SK-N-SH (cell line): ENCODE measurements around the gene TMEM134. TPM values are rescaled to one million over a fixed set of nuclear protein-coding genes. Genes with fewer than 3 reads are reported as not detected.

ENCODE experiments used
- CTCF ChIA-PET: fragments of 300-600, 350-600 bp; formaldehyde crosslinking; extraction: SDS; loops from one replicate; lab custom pipeline; 2021; lab: Yijun Ruan, JAX
- POLR2A ChIA-PET: fragments of 350-600 bp; sonication (Branson Sonifier 250); formaldehyde crosslinking; extraction: SDS; loops from one replicate; lab custom pipeline; 2020; ENCODE audit warnings: antibody characterized with exemption, inconsistent platforms; lab: Yijun Ruan, JAX
- DNase-seq: peaks from one replicate; pipeline ENCODE4 v3.0.0; 2012
- H2AFZ ChIP-seq: fragments of 200-600 bp; sonication (generic); 2 replicates; pipeline ENCODE4 v1.8.1; 2016; ENCODE audit warnings: antibody characterized with exemption, mild to moderate bottlenecking, low read depth
- H3F3A ChIP-seq: fragments of 200-600 bp; sonication (generic); replicated peaks from 2 replicates; pipeline ENCODE3; 2016; ENCODE audit warnings: antibody characterized with exemption, mild to moderate bottlenecking; ENCODE audit not compliant: insufficient read depth
- H3K27ac ChIP-seq, 2 experiments: fragments of 200-500 bp in 1 of 2; fragments of 200-600 bp in 1 of 2; sonication (Bioruptor generic) in 1 of 2; sonication (generic), shearing (Covaris generic) in 1 of 2; 2 replicates each; pipeline versions ENCODE4 v1.5.1 to v1.6.1; 2014 to 2016; ENCODE audit warnings: low read depth in 2 of 2, inconsistent platforms in 1 of 2, low read length in 1 of 2, mild to moderate bottlenecking in 1 of 2, mixed read lengths in 1 of 2
- H3K27me3 ChIP-seq: fragments of 200-600 bp; sonication (generic), shearing (Covaris generic); 2 replicates; pipeline ENCODE4 v1.6.1; 2016; ENCODE audit warnings: mixed run types; ENCODE audit not compliant: insufficient read depth
- H3K36me3 ChIP-seq, 2 experiments: fragments of 200-500 bp in 1 of 2; fragments of 200-600 bp in 1 of 2; sonication (Bioruptor generic) in 1 of 2; sonication (generic) in 1 of 2; replicated peaks in 1 of 2; 2 replicates each; pipeline versions ENCODE3 to v1.5.1; 2014 to 2016; ENCODE audit warnings: low read length in 1 of 2, mild to moderate bottlenecking in 1 of 2; ENCODE audit not compliant: insufficient read depth in 2 of 2, control insufficient read depth in 1 of 2
- H3K4me1 ChIP-seq, 2 experiments: fragments of 200-500 bp in 1 of 2; fragments of 200-600 bp in 1 of 2; sonication (Bioruptor generic) in 1 of 2; sonication (generic), shearing (Covaris generic) in 1 of 2; 2 replicates each; pipeline versions ENCODE4 v1.5.1 to v1.6.1; 2014 to 2016; ENCODE audit warnings: low read depth in 1 of 2, low read length in 1 of 2, mixed run types in 1 of 2; ENCODE audit not compliant: insufficient read depth in 2 of 2, control insufficient read depth in 1 of 2
- H3K4me2 ChIP-seq: fragments of 200-600 bp; sonication (generic), shearing (Covaris generic); 2 replicates; pipeline ENCODE4 v1.6.1; 2017; ENCODE audit warnings: mixed run types
- H3K4me3 ChIP-seq, 2 experiments: fragments of 200-500 bp in 1 of 2; fragments of 200-600 bp in 1 of 2; sonication (Bioruptor generic) in 1 of 2; sonication (generic), shearing (Covaris generic) in 1 of 2; 2 replicates each; pipeline versions ENCODE4 v1.5.1 to v1.8.1; 2014 to 2016; ENCODE audit warnings: low read depth in 2 of 2, inconsistent platforms in 1 of 2, low read length in 1 of 2, mild to moderate bottlenecking in 1 of 2, mixed read lengths in 1 of 2, moderate library complexity in 1 of 2
- H3K79me2 ChIP-seq: fragments of 200-600 bp; sonication (generic); 2 replicates; pipeline ENCODE4 v1.8.1; 2017; ENCODE audit warnings: mild to moderate bottlenecking; ENCODE audit not compliant: insufficient read depth
- H3K9ac ChIP-seq: fragments of 200-600 bp; sonication (generic); 2 replicates; pipeline ENCODE4 v1.6.1; 2017; ENCODE audit warnings: mixed run types
- H3K9me2 ChIP-seq: fragments of 200-600 bp; sonication (generic); 2 replicates; pipeline ENCODE4 v1.6.1; 2017; ENCODE audit warnings: mixed run types
- H3K9me3 ChIP-seq: fragments of 200-600 bp; sonication (generic); 2 replicates; pipeline ENCODE4 v1.6.1; 2017; ENCODE audit warnings: mixed run types, mild to moderate bottlenecking, moderate library complexity
- H4K20me1 ChIP-seq: fragments of 200-600 bp; sonication (generic); 2 replicates; pipeline ENCODE4 v1.6.1; 2017; ENCODE audit warnings: mild to moderate bottlenecking, mixed run types; ENCODE audit not compliant: insufficient read depth
- CHD2 ChIP-seq: fragments of 150-350 bp; IDR thresholded peaks from 2 replicates; pipeline ENCODE4 v1.6.1; 2018; ENCODE audit warnings: low read length; ENCODE audit not compliant: partially characterized antibody
- EP300 ChIP-seq, 2 experiments: IDR thresholded peaks; 2 replicates each; pipeline versions ENCODE4 v1.4.0 to v1.6.1; 2012; ENCODE audit warnings: borderline replicate concordance in 1 of 2, low read depth in 1 of 2, low read length in 1 of 2
- EZH2phosphoT487 ChIP-seq: fragments of 200-600 bp; sonication (generic); IDR thresholded peaks from 2 replicates; pipeline ENCODE4 v1.6.1; 2017; ENCODE audit warnings: low read depth, mixed run types, mild to moderate bottlenecking, antibody characterized with exemption, moderate library complexity, borderline replicate concordance
- FOSL2 ChIP-seq: IDR thresholded peaks from 2 replicates; pipeline ENCODE4 v1.4.0; 2012; ENCODE audit warnings: low read depth, mild to moderate bottlenecking, moderate library complexity, borderline replicate concordance
- FOXJ3 ChIP-seq: sonication (generic); formaldehyde crosslinking; IDR thresholded peaks from 2 replicates; pipeline ENCODE4 v1.5.1; 2020; ENCODE audit warnings: mild to moderate bottlenecking, missing genetic modification reagents
- GATA2 ChIP-seq: sonication (generic); formaldehyde crosslinking; IDR thresholded peaks from 2 replicates; pipeline ENCODE4 v1.5.0; 2020; ENCODE audit warnings: mild to moderate bottlenecking, missing genetic modification reagents
- MEF2A ChIP-seq: IDR thresholded peaks from 2 replicates; pipeline ENCODE4 v1.4.0; 2012; ENCODE audit warnings: low read depth, borderline replicate concordance
- NFIC ChIP-seq: IDR thresholded peaks from 2 replicates; pipeline ENCODE4 v1.4.0; 2012; ENCODE audit warnings: borderline replicate concordance
- RCOR1 ChIP-seq: fragments of 150-350 bp; IDR thresholded peaks from 2 replicates; pipeline ENCODE4 v1.6.1; 2017; ENCODE audit warnings: antibody characterized with exemption, low read length
- RFX5 ChIP-seq: IDR thresholded peaks from 2 replicates; pipeline ENCODE4 v1.6.1; 2012; ENCODE audit warnings: mild to moderate bottlenecking, improper control_type of control experiment, low read length
- RXRA ChIP-seq: IDR thresholded peaks from 2 replicates; pipeline ENCODE4 v1.4.0; 2012; ENCODE audit warnings: low read depth, mild to moderate bottlenecking, borderline replicate concordance
- SIN3A ChIP-seq: IDR thresholded peaks from 2 replicates; pipeline ENCODE4 v1.6.1; 2012; ENCODE audit warnings: low read depth, mild to moderate bottlenecking, low read length, moderate library complexity, borderline replicate concordance
- SMC3 ChIP-seq: IDR thresholded peaks from 2 replicates; pipeline ENCODE4 v1.6.1; 2012; ENCODE audit warnings: low read depth, low read length, improper control_type of control experiment
- TAF1 ChIP-seq: IDR thresholded peaks from 2 replicates; pipeline ENCODE4 v1.6.1; 2012; ENCODE audit warnings: low read depth, mild to moderate bottlenecking, low read length, moderate library complexity, borderline replicate concordance
- TEAD4 ChIP-seq: IDR thresholded peaks from 2 replicates; pipeline ENCODE4 v1.4.0; 2012; ENCODE audit warnings: mild to moderate bottlenecking, borderline replicate concordance; ENCODE audit not compliant: insufficient read depth
- WGBS: methylation state at CpG from one replicate; pipeline ENCODE4 v1.1.6; 2017; ENCODE audit warnings: low lambda C conversion rate; 5-methylcytosine and 5-hydroxymethylcytosine counted together
- polyA plus RNA-seq, 3 experiments: library from polyadenylated mRNA; depleted of rRNA; stranded (reverse); fragments of >200 nt; gene quantifications; 2 replicates each; pipeline ENCODE4 v1.2.3, GENCODE V29; 2012
- TF ChIP-seq, protein P1 (sequence below): fragments of 150-350 bp; IDR thresholded peaks from 2 replicates; pipeline ENCODE4 v1.6.1; 2016; ENCODE audit warnings: mild to moderate bottlenecking, low read depth, low read length
- TF ChIP-seq, protein P2 (sequence below): IDR thresholded peaks from 2 replicates; pipeline ENCODE4; 2012
- TF ChIP-seq, protein P3 (sequence below): IDR thresholded peaks from 2 replicates; pipeline ENCODE4 v1.4.0; 2012; ENCODE audit warnings: low read depth, borderline replicate concordance
- TF ChIP-seq, protein P4 (sequence below): IDR thresholded peaks from 2 replicates; pipeline ENCODE4 v1.4.0; 2012; ENCODE audit warnings: low read depth, borderline replicate concordance

Gene TMEM134
- polyA plus RNA-seq, 1 of the 3 experiments (the other 2 are of a cell fraction), result 132 TPM

DNA sequence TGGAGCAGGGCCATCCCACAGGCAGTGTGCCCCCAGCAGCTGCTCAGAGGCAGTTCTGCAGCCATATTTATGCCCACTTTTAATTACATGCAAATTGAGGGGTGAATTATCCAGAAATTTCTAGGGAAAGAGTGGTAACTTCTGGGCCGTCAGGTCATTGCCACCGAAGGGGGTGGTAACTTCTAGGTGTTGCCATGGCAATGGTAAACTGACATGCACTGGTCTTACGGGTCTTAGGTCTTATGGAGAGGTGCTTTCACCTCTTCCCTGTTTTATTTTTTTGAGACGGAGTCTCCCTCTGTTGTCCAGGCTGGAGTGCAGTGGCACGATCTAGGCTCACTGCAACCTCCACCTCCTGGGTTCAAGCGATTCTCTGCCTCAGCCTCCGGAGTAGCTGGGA, 3.8 kb upstream of the TMEM134 start:
- TF ChIP-seq EP300 (IDR thresholded peaks at IDR 0.05; ENCODE audit: borderline replicate concordance in 1 of 2, low read depth in 1 of 2, low read length in 1 of 2), result no peak
- TF ChIP-seq, protein P1, sequence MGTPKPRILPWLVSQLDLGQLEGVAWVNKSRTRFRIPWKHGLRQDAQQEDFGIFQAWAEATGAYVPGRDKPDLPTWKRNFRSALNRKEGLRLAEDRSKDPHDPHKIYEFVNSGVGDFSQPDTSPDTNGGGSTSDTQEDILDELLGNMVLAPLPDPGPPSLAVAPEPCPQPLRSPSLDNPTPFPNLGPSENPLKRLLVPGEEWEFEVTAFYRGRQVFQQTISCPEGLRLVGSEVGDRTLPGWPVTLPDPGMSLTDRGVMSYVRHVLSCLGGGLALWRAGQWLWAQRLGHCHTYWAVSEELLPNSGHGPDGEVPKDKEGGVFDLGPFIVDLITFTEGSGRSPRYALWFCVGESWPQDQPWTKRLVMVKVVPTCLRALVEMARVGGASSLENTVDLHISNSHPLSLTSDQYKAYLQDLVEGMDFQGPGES, result no peak
- TF ChIP-seq EZH2phosphoT487, result no peak
- no peak for TF ChIP-seq CHD2
- TF ChIP-seq TAF1, result no peak
- Histone ChIP-seq H3K27me3 (no peaks in the 10 kb centered on the region; the same call in 1 of the 2 replicates), H3K9ac (no peak overlapping the region), H3K9me2 (no peaks in the 10 kb centered on the region), H3K4me3 (no peak overlapping the region), H3K36me3 (no peaks in the 10 kb centered on the region), H2AFZ (no peak overlapping the region), H3K4me1 (peaks cover 0 to 10% of the 10 kb centered on the region in 2 experiments; a peak in 1 of 4 replicates), H3K79me2 (peaks cover 7% of the 10 kb centered on the region; the same call in 1 of the 2 replicates), H4K20me1 (no peaks in the 10 kb centered on the region), H3K27ac (no peak overlapping the region), H3K9me3 (no peaks in the 10 kb centered on the region), H3F3A (no peaks in the 10 kb centered on the region), H3K4me2 (no peak overlapping the region)
- 89% methylated on average over 7 of the region's 7 CpGs for WGBS
- POLR2A ChIA-PET, result no interaction called here
- CTCF ChIA-PET, result no interaction called here
- no peak for DNase-seq

DNA sequence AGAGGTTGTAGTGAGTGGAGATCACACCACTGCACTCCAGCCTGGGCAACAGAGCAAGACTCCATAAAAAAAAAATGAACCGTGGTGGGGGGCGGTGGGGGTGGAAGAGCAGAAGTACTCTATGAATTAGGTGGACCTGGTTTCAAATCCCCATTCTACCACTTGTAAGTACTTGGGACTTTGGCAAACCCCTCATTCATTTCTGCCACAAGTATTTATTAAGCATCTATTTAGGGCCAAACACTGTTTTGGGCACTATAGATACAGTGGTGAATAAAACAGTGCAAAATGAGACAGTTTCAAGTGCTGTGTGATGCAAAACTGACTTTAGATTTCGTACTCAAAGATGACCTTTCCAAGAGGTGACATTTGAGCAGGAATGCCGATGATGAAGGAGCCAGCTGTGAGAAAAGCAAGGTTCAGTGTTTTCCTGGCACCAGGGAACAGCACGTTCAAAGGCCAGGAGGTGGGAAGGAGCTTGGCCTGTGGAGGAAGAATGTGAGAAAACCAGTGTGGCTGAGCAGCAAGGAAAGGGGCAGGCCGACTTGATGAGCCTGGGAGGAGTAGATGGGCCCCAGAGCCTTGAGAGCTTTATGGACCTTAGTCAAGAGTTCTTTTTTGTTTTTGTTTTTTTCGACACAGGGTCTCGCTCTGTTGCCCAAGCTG, 1.4 kb upstream of the TMEM134 start:
- Histone ChIP-seq H3K9me2 (no peaks in the 10 kb centered on the region), H3K4me2 (no peak overlapping the region), H3K9ac (no peak overlapping the region), H3K36me3 (no peaks in the 10 kb centered on the region), H3F3A (peaks cover 10% of the 10 kb centered on the region), H2AFZ (no peak overlapping the region), H3K4me3 (no peak overlapping the region), H3K27ac (no peak overlapping the region), H3K4me1 (peaks cover 0 to 22% of the 10 kb centered on the region in 2 experiments; a peak in 1 of 4 replicates), H3K27me3 (no peaks in the 10 kb centered on the region), H4K20me1 (no peaks in the 10 kb centered on the region), H3K79me2 (peaks cover 7% of the 10 kb centered on the region; the same call in 1 of the 2 replicates), H3K9me3 (no peaks in the 10 kb centered on the region)
- DNase-seq, result no peak
- ChIA-PET CTCF (interaction anchor here (0.9 to 3.4 kb wide), 5 partner anchors 32 to 93 kb away, joined by 3 to 32 read pairs (median 8); partner anchors contain the start of gene PPP1CA), POLR2A (interaction anchor here (1.3 to 1.9 kb wide), 2 partner anchors 13 to 79 kb away, joined by 5 to 6 read pairs; partner anchors contain the start of genes AIP and RAD9A)
- 88% methylated on average over 8 of the region's 8 CpGs for WGBS
- TF ChIP-seq GATA2 (CRISPR knock-in tag) (no peak), NFIC (no peak), RCOR1 (no peak), SMC3 (no peak), RFX5 (no peak), FOXJ3 (CRISPR knock-in tag) (no peak), FOSL2 (no peak), CHD2 (no peak), RXRA (no peak), TEAD4 (no peak), EP300 (IDR thresholded peaks at IDR 0.05; ENCODE audit: borderline replicate concordance in 1 of 2, low read depth in 1 of 2, low read length in 1 of 2) (no peak), MEF2A (no peak), SIN3A (no peak)
- TF ChIP-seq, protein P2, sequence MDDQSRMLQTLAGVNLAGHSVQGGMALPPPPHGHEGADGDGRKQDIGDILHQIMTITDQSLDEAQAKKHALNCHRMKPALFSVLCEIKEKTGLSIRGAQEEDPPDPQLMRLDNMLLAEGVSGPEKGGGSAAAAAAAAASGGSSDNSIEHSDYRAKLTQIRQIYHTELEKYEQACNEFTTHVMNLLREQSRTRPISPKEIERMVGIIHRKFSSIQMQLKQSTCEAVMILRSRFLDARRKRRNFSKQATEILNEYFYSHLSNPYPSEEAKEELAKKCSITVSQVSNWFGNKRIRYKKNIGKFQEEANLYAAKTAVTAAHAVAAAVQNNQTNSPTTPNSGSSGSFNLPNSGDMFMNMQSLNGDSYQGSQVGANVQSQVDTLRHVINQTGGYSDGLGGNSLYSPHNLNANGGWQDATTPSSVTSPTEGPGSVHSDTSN, result no peak
- TF ChIP-seq, protein P1, result no peak
- TF ChIP-seq, protein P3, sequence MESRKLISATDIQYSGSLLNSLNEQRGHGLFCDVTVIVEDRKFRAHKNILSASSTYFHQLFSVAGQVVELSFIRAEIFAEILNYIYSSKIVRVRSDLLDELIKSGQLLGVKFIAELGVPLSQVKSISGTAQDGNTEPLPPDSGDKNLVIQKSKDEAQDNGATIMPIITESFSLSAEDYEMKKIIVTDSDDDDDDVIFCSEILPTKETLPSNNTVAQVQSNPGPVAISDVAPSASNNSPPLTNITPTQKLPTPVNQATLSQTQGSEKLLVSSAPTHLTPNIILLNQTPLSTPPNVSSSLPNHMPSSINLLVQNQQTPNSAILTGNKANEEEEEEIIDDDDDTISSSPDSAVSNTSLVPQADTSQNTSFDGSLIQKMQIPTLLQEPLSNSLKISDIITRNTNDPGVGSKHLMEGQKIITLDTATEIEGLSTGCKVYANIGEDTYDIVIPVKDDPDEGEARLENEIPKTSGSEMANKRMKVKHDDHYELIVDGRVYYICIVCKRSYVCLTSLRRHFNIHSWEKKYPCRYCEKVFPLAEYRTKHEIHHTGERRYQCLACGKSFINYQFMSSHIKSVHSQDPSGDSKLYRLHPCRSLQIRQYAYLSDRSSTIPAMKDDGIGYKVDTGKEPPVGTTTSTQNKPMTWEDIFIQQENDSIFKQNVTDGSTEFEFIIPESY, result no peak
- TF ChIP-seq, protein P4, sequence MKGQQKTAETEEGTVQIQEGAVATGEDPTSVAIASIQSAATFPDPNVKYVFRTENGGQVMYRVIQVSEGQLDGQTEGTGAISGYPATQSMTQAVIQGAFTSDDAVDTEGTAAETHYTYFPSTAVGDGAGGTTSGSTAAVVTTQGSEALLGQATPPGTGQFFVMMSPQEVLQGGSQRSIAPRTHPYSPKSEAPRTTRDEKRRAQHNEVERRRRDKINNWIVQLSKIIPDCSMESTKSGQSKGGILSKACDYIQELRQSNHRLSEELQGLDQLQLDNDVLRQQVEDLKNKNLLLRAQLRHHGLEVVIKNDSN, result no peak
